SU-DHL-6 (cell line): ENCODE measurements around the gene FYTTD1.
"Not testable (repeated sequence)": the region's sequence is repeated elsewhere in the genome, so short reads cannot be mapped to it uniquely, and the experiment has no call there.

Experiments
- H2AFZ ChIP-seq: fragments of 200-600 bp; sonication (generic); 2 replicates; pipeline ENCODE4 v1.6.1; 2014; ENCODE audit warnings: low read depth, mild to moderate bottlenecking, moderate library complexity, mixed read lengths, antibody characterized with exemption, low read length; ENCODE audit not compliant: severe bottlenecking
- H3F3A ChIP-seq: fragments of 200-600 bp; shearing (Covaris generic); 2 replicates; pipeline ENCODE4 v1.6.0; 2016; ENCODE audit warnings: antibody characterized with exemption, mild to moderate bottlenecking; ENCODE audit not compliant: insufficient read depth
- H3K27ac ChIP-seq: fragments of 200-600 bp; sonication (generic); 2 replicates; pipeline ENCODE4 v1.5.1; 2016; ENCODE audit warnings: low read depth, mild to moderate bottlenecking, low read length, moderate library complexity, mixed read lengths
- H3K27me3 ChIP-seq: fragments of 200-600 bp; sonication (generic), shearing (Covaris generic); 2 replicates; pipeline ENCODE4 v1.6.0; 2014; ENCODE audit warnings: mild to moderate bottlenecking, low read length
- H3K36me3 ChIP-seq: fragments of 200-600 bp; sonication (generic); 2 replicates; pipeline ENCODE4 v1.6.1; 2014; ENCODE audit warnings: mild to moderate bottlenecking, low read length, mixed read lengths
- H3K4me2 ChIP-seq: fragments of 300-600, 200-600 bp; shearing (Covaris generic), sonication (generic); 2 replicates; pipeline ENCODE4 v1.6.0; 2014; ENCODE audit warnings: low read length, low read depth, mild to moderate bottlenecking; ENCODE audit not compliant: poor library complexity, severe bottlenecking
- H3K4me3 ChIP-seq: fragments of 200-600 bp; sonication (generic); 2 replicates; pipeline ENCODE4 v1.5.1; 2014; ENCODE audit warnings: antibody characterized with exemption, low read length, mild to moderate bottlenecking, mixed read lengths; ENCODE audit not compliant: insufficient read depth, poor library complexity, severe bottlenecking
- H3K79me2 ChIP-seq: fragments of 200-600 bp; sonication (generic); 2 replicates; pipeline ENCODE4 v1.6.1; 2014; ENCODE audit warnings: mild to moderate bottlenecking, low read length, moderate library complexity; ENCODE audit not compliant: insufficient read depth
- H3K9ac ChIP-seq: fragments of 200-600 bp; sonication (generic); 2 replicates; pipeline ENCODE4 v1.7.0; 2014; ENCODE audit warnings: mild to moderate bottlenecking, low read length
- H3K9me2 ChIP-seq: fragments of 200-600 bp; sonication (generic); replicated peaks from 2 replicates; pipeline ENCODE4 v1.6.1; 2014; ENCODE audit warnings: low read length; ENCODE audit not compliant: insufficient read depth
- H3K9me3 ChIP-seq: fragments of 200-600 bp; sonication (generic); 2 replicates; pipeline ENCODE4 v1.6.1; 2014; ENCODE audit warnings: low read length, mixed read lengths; ENCODE audit not compliant: insufficient read depth
- H4K20me1 ChIP-seq: fragments of 200-600 bp; sonication (generic); 2 replicates; pipeline ENCODE4 v1.6.1; 2014; ENCODE audit warnings: low read depth, mild to moderate bottlenecking, antibody characterized with exemption, low read length, moderate library complexity, mixed read lengths
- EZH2phosphoT487 ChIP-seq: fragments of 200-600 bp; sonication (generic), shearing (Covaris generic); conservative IDR thresholded peaks from 2 replicates; pipeline ENCODE4 v1.6.1; 2018; ENCODE audit warnings: mild to moderate bottlenecking, antibody characterized with exemption, low read length, moderate library complexity, mixed read lengths
- TF ChIP-seq, protein P1 (sequence below): fragments of 200-600 bp; sonication (generic); IDR thresholded peaks from one replicate; pipeline ENCODE4 v1.5.1; 2017; ENCODE audit warnings: antibody characterized with exemption, mild to moderate bottlenecking, low read length, moderate library complexity; ENCODE audit not compliant: insufficient read depth, poor library complexity, severe bottlenecking

FYTTD1 gene

DNA sequence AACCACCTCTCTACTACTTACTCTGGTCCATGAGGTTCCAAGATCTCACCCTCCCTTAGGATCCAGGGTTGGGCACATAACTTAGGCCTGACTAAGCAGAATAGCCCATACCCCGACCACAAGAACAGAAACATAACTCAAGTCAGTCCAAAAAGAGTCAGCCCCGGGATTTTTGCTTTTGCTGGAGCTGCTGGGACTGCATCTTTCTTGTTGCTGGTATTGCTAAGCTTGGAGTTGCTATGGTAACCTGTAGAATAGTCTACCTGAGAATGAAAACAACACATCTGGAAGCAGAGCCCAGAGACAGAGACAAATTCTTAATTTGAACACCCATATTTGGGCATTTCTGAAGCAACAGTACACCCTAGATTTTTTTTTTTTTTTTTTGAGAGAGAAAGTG lies 19.5 kb upstream of the FYTTD1 start:
- H3K4me2 ChIP-seq, result no peak overlapping the region
- H3K9ac ChIP-seq, result no peak overlapping the region
- no peaks in the 10 kb centered on the region for H3K9me2 ChIP-seq
- H3K27ac ChIP-seq, result no peak overlapping the region
- H3F3A ChIP-seq, result peaks cover 11% of the 10 kb centered on the region
- no peaks in the 10 kb centered on the region for H4K20me1 ChIP-seq
- no peaks in the 10 kb centered on the region for H3K27me3 ChIP-seq
- TF ChIP-seq, protein P1, sequence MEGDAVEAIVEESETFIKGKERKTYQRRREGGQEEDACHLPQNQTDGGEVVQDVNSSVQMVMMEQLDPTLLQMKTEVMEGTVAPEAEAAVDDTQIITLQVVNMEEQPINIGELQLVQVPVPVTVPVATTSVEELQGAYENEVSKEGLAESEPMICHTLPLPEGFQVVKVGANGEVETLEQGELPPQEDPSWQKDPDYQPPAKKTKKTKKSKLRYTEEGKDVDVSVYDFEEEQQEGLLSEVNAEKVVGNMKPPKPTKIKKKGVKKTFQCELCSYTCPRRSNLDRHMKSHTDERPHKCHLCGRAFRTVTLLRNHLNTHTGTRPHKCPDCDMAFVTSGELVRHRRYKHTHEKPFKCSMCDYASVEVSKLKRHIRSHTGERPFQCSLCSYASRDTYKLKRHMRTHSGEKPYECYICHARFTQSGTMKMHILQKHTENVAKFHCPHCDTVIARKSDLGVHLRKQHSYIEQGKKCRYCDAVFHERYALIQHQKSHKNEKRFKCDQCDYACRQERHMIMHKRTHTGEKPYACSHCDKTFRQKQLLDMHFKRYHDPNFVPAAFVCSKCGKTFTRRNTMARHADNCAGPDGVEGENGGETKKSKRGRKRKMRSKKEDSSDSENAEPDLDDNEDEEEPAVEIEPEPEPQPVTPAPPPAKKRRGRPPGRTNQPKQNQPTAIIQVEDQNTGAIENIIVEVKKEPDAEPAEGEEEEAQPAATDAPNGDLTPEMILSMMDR, result no peak
- no peak for TF ChIP-seq EZH2phosphoT487
- no peak overlapping the region for H3K4me3 ChIP-seq
- H3K36me3 ChIP-seq, result no peaks in the 10 kb centered on the region
- H2AFZ ChIP-seq, result no peak overlapping the region
- no peaks in the 10 kb centered on the region for H3K9me3 ChIP-seq
- peaks cover 42% of the 10 kb centered on the region for H3K79me2 ChIP-seq

DNA sequence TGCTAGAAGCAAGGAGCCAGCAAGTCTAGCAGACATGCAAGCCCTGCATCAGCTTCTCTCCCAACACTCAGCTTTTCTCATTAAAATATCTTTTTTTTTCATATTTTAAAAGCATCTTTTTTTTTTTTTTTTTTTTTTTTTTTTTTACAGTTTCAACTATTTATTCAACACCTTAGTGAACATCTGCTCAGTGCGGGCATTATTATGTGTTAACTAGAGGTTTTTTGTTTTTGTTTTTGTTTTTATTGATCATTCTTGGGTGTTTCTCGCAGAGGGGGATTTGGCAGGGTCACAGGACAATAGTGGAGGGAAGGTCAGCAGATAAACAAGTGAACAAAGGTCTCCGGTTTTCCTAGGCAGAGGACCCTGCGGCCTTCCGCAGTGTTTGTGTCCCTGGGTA lies 18.9 kb upstream of the FYTTD1 start:
- H3K27me3 ChIP-seq, H3K9ac ChIP-seq, H4K20me1 ChIP-seq, H3K4me3 ChIP-seq, H3K27ac ChIP-seq, H3K36me3 ChIP-seq, H3K9me2 ChIP-seq, H3K9me3 ChIP-seq, H2AFZ ChIP-seq, H3K4me2 ChIP-seq: not testable (repeated sequence)
- Histone ChIP-seq H3F3A (peaks cover 16% of the 10 kb centered on the region), H3K79me2 (peaks cover 42% of the 10 kb centered on the region)

DNA sequence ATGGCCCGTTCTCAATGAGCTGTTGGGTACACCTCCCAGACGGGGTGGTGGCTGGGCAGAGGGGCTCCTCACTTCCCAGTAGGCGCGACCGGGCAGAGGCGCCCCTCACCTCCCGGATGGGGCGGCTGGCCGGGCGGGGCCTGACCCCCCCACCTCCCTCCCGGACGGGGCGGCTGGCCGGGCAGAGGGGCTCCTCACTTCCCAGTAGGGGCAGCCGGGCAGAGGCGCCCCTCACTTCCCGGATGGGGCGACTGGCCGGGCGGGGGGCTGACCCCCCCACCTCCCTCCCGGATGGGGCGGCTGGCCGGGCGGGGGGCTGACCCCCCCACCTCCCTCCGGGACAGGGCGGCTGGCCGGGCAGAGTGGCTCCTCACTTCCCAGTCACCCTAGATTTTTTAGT lies 18.2 kb upstream of the FYTTD1 start:
- H3K9me3 ChIP-seq, H3K27me3 ChIP-seq, H2AFZ ChIP-seq, H3K36me3 ChIP-seq, H3K27ac ChIP-seq, H3K9ac ChIP-seq, H3K9me2 ChIP-seq, H3K4me3 ChIP-seq, H4K20me1 ChIP-seq, H3K4me2 ChIP-seq: not testable (repeated sequence)
- peaks cover 17% of the 10 kb centered on the region for H3F3A ChIP-seq
- peaks cover 44% of the 10 kb centered on the region for H3K79me2 ChIP-seq

DNA sequence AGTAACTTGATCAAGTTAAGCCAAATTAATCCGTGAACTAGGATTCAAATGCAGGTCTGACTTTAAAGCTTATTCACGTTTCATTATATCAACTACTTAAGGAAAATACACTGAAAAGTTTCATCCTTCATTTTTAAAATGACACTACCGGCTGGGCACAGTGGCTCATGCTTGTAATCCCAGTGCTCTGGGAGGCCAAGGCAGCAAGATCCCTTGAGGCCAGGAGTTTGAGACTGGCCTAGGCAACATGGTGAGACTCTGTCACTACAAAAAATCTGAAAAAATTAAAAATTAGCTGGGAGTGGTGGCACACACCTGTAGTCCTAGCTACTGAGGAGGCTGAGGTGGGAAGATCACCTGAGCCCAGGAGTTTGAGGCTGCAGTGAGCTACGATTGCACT lies 16.6 kb upstream of the FYTTD1 start:
- Histone ChIP-seq H3F3A (peaks cover 27% of the 10 kb centered on the region), H2AFZ (no peak overlapping the region), H4K20me1 (no peaks in the 10 kb centered on the region), H3K27ac (peak overlapping the region; percentile 91; the same call in 1 of the 2 replicates), H3K4me2 (peak overlapping the region; percentile 11), H3K79me2 (peaks cover 44% of the 10 kb centered on the region), H3K9me2 (no peaks in the 10 kb centered on the region), H3K36me3 (no peaks in the 10 kb centered on the region), H3K9ac (no peak overlapping the region), H3K27me3 (no peaks in the 10 kb centered on the region), H3K4me3 (no peak overlapping the region), H3K9me3 (no peaks in the 10 kb centered on the region)
- no peak for TF ChIP-seq EZH2phosphoT487
- TF ChIP-seq, protein P1, result no peak
